ENCODE results near the gene PCGF2. TPM values are rescaled to one million over a fixed set of nuclear protein-coding genes. Genes with fewer than 3 reads are reported as not detected.
"Not testable (repeated sequence)": the region's sequence is repeated elsewhere in the genome, so short reads cannot be mapped to it uniquely, and the experiment has no call there.

The PCGF2 gene
- total RNA-seq: 1 to 10 TPM; 1.6 to 4.3 TPM

GRCh38 chr17:38748149-38748891, at the start of gene PCGF2:
TSS of gene PCGF2 (minus strand) at chr17:38748336. CDS start at chr17:38740402, 7,934 bp downstream.
- Mint-ChIP-seq H3K27me3 (peaks cover 26% of the 10 kb centered on the region), H3K36me3 (ENCODE audit: low read depth) (peaks cover 25% of the 10 kb centered on the region), H3K27ac (no peak within 1 kb of the TSS), H3K4me1 (peaks cover 18% of the 10 kb centered on the region), H3K9me3 (no peaks in the 10 kb centered on the region), H3K4me3 (peak within 1 kb of the TSS; percentile 86)
- ATAC-seq (replicated peaks): no peak

GRCh38 chr17:38797828-38798227, 49.7 kb upstream of the PCGF2 start:
- ATAC-seq (replicated peaks): no peak
- Mint-ChIP-seq H3K27ac (peak overlapping the region; percentile 93), H3K27me3 (no peaks in the 10 kb centered on the region), H3K9me3 (no peaks in the 10 kb centered on the region), H3K4me1 (peaks cover 38% of the 10 kb centered on the region), H3K36me3 (ENCODE audit: low read depth) (peaks cover 69% of the 10 kb centered on the region), H3K4me3 (peak overlapping the region; percentile 94)

- peaks cover 38% of the 10 kb centered on the region for H3K4me1 Mint-ChIP-seq
- no peaks in the 10 kb centered on the region for H3K9me3 Mint-ChIP-seq
- no peaks in the 10 kb centered on the region for H3K27me3 Mint-ChIP-seq
- peaks cover 69% of the 10 kb centered on the region for H3K36me3 Mint-ChIP-seq (ENCODE audit: low read depth)
- no peak for ATAC-seq (replicated peaks)
- H3K4me3 Mint-ChIP-seq: peak overlapping the region; percentile 94
- peak overlapping the region; percentile 39 for H3K27ac Mint-ChIP-seq
Measured at GRCh38 chr17:38797158-38797490, 49.0 kb upstream of the PCGF2 start.

DNA sequence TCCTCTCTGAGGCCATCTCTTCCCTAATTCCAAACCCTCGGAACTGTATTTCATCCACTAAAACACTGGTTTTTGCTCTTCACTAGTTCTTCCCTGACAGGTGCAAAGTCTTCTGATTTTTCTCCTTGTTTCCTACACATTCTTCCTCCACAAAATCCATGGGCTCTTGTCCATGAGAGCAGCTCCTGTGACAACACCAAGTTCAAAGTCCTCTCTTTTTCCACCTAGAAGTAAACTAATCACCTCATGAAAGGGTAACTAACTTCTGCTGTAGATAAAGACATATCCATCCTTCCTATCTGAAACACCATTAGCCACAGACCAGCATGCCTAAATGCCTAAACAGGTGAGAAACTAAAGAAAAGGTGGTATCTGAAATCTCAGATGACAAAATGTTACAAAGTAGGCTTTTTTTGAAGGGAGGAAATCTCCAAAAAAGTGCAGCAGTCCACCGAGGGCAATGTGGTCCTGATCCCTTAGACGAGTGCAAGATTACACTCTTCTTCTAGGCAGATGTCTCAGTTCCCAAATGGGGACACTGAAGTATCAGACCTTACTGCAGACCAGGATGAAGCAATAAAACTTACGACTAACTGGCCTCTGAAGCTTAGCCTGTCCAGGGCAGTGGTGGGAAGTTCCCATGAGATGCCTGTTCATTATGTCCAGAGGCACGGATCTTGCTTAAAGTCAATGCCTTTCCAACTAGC, 48.5 kb upstream of the PCGF2 start:
- H3K36me3 Mint-ChIP-seq (ENCODE audit: low read depth): peaks cover 65% of the 10 kb centered on the region
- H3K4me3 Mint-ChIP-seq: peak overlapping the region; percentile 94
- peak overlapping the region; percentile 39 for H3K27ac Mint-ChIP-seq

GRCh38 chr17:38794221-38794620, 46.1 kb upstream of the PCGF2 start:
- peak overlapping the region; percentile 43 for H3K27ac Mint-ChIP-seq
- H3K4me3 Mint-ChIP-seq: no peak overlapping the region
- peaks cover 52% of the 10 kb centered on the region for H3K36me3 Mint-ChIP-seq (ENCODE audit: low read depth)
- H3K4me1 Mint-ChIP-seq: peaks cover 31% of the 10 kb centered on the region
- no peaks in the 10 kb centered on the region for H3K9me3 Mint-ChIP-seq
- no peak for ATAC-seq (replicated peaks)
- no peaks in the 10 kb centered on the region for H3K27me3 Mint-ChIP-seq

More for the DNA sequence above, 48.5 kb upstream of the PCGF2 start:
- H3K4me1 Mint-ChIP-seq: peaks cover 38% of the 10 kb centered on the region
- H3K9me3 Mint-ChIP-seq: no peaks in the 10 kb centered on the region
- no peak for ATAC-seq (replicated peaks)
- H3K27me3 Mint-ChIP-seq: no peaks in the 10 kb centered on the region

DNA sequence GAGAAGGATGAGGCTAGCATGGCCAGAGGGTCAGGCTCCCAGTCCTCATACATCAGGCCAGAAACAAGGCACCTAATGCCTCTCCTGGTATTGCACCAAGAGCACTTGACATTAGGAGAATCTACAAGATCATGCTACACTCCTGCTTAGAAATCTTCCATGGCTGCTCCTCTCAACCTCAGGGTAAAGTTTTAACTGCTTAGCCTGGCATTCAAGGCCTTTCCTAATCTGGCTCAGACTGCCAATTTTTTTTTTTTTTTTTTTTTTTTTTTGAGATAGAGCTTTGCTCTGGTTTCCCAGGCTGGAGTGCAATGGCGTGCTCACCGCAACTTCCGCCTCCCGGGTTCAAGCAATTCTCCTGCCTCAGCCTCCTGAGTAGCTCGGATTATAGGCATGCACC, 43.0 kb upstream of the PCGF2 start:
- Mint-ChIP-seq H3K4me1 (peaks cover 9% of the 10 kb centered on the region), H3K27ac (no peak overlapping the region), H3K9me3 (no peaks in the 10 kb centered on the region), H3K4me3 (no peak overlapping the region), H3K36me3 (ENCODE audit: low read depth) (peaks cover 45% of the 10 kb centered on the region), H3K27me3 (no peaks in the 10 kb centered on the region)
- no peak for ATAC-seq (replicated peaks)

- peaks cover 46% of the 10 kb centered on the region for H3K36me3 Mint-ChIP-seq (ENCODE audit: low read depth)
- H3K9me3 Mint-ChIP-seq; H3K4me1 Mint-ChIP-seq; ATAC-seq (replicated peaks); H3K27me3 Mint-ChIP-seq; H3K4me3 Mint-ChIP-seq; H3K27ac Mint-ChIP-seq: not testable (repeated sequence)
Measured at GRCh38 chr17:38790148-38790707, 42.1 kb upstream of the PCGF2 start.

- no peaks in the 10 kb centered on the region for H3K27me3 Mint-ChIP-seq
- no peak overlapping the region for H3K4me3 Mint-ChIP-seq
- peaks cover 48% of the 10 kb centered on the region for H3K36me3 Mint-ChIP-seq (ENCODE audit: low read depth)
- peaks cover 4% of the 10 kb centered on the region for H3K4me1 Mint-ChIP-seq
- peak overlapping the region; percentile 28 for H3K27ac Mint-ChIP-seq
- H3K9me3 Mint-ChIP-seq: no peaks in the 10 kb centered on the region
- ATAC-seq (replicated peaks): no peak
Measured at GRCh38 chr17:38789185-38789584, 41.0 kb upstream of the PCGF2 start.

GRCh38 chr17:38787999-38788398, 39.9 kb upstream of the PCGF2 start:
- not testable (repeated sequence) for H3K4me1 Mint-ChIP-seq; H3K9me3 Mint-ChIP-seq; H3K27ac Mint-ChIP-seq; H3K4me3 Mint-ChIP-seq; H3K27me3 Mint-ChIP-seq; ATAC-seq (replicated peaks)
- peaks cover 52% of the 10 kb centered on the region for H3K36me3 Mint-ChIP-seq (ENCODE audit: low read depth)

GRCh38 chr17:38786372-38786771, 38.2 kb upstream of the PCGF2 start:
- Mint-ChIP-seq H3K27ac (no peak overlapping the region), H3K4me3 (no peak overlapping the region), H3K27me3 (no peaks in the 10 kb centered on the region), H3K36me3 (ENCODE audit: low read depth) (peaks cover 59% of the 10 kb centered on the region), H3K4me1 (no peaks in the 10 kb centered on the region), H3K9me3 (no peaks in the 10 kb centered on the region)
- no peak for ATAC-seq (replicated peaks)

GRCh38 chr17:38783227-38783626, 35.1 kb upstream of the PCGF2 start:
- Mint-ChIP-seq H3K27me3 (no peaks in the 10 kb centered on the region), H3K4me3 (no peak overlapping the region), H3K4me1 (no peaks in the 10 kb centered on the region), H3K36me3 (ENCODE audit: low read depth) (peaks cover 90% of the 10 kb centered on the region), H3K9me3 (no peaks in the 10 kb centered on the region), H3K27ac (no peak overlapping the region)
- ATAC-seq (replicated peaks): no peak

DNA sequence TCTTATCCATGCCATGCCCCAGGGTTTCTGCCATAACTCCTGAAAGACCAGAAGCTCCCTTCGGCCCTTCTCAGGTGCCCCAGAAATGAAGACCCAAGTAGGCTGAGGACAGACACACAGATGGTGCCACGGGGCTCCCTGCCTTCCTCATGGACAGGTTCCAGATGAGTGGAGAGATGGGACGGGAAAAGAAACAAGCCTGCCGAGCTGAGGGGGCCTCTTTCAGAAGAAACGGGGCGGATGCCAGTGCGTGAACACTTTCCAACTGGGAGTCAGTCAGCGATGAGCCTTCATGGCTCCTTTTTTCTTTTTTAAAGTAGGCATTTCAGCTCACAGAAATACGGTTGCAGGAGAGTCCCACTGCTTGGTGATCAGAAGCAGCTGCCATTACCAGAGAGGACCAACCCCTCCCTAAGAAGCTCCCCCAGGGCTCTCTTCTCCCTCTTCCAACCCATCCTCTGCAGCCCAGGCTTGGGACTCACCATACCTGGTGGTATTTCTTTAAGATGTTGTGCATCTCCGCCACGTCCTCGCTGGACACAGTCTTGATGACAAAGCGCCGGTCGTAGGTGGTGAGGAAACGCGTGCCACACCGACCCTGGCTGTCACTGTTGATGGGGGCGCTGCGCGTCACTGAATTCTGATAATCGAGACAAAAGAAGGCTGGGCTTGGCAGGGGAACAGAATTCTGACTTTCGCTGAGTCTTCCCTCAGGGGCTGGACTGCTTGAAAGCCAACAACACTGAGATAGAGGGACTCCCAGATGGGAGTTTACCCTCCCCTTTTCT, 32.0 kb upstream of the PCGF2 start:
- Mint-ChIP-seq H3K27ac (peak overlapping the region; percentile 46), H3K4me3 (no peak overlapping the region), H3K27me3 (no peaks in the 10 kb centered on the region), H3K9me3 (no peaks in the 10 kb centered on the region), H3K36me3 (ENCODE audit: low read depth) (peaks cover 96% of the 10 kb centered on the region), H3K4me1 (no peaks in the 10 kb centered on the region)
- ATAC-seq (replicated peaks): no peak

GRCh38 chr17:38777641-38778250, 29.6 kb upstream of the PCGF2 start:
- H3K27me3 Mint-ChIP-seq: no peaks in the 10 kb centered on the region

DNA sequence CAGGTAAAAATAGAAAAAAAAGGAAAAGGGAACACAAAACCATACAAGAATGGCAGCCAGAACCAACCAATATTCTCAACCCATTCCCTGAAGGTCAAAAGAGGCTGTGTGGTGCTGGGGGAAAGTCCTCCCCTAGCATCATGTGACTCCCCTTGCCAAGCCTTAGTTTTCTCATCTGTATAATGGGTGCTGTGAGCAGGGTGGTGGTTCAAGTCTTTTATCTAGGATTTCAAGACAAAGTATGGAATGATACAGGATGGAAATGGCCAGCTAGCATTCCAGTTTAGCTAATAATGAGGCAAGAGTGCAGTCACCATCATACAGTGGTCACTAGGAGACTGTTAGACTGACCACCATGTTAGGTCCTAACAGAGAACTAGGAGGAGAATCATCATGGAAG, 25.1 kb upstream of the PCGF2 start:
- no peak for ATAC-seq (replicated peaks)
- Mint-ChIP-seq H3K36me3 (ENCODE audit: low read depth) (peaks cover 94% of the 10 kb centered on the region), H3K27me3 (no peaks in the 10 kb centered on the region), H3K9me3 (no peaks in the 10 kb centered on the region), H3K27ac (peak overlapping the region; percentile 55), H3K4me1 (no peaks in the 10 kb centered on the region), H3K4me3 (no peak overlapping the region)

More at GRCh38 chr17:38777641-38778250, 29.6 kb upstream of the PCGF2 start:
- no peak overlapping the region for H3K4me3 Mint-ChIP-seq
- no peak overlapping the region for H3K27ac Mint-ChIP-seq
- no peaks in the 10 kb centered on the region for H3K4me1 Mint-ChIP-seq
- ATAC-seq (replicated peaks): no peak
- H3K9me3 Mint-ChIP-seq: no peaks in the 10 kb centered on the region
- peaks cover 94% of the 10 kb centered on the region for H3K36me3 Mint-ChIP-seq (ENCODE audit: low read depth)

Data from activated T-helper 17 cell treated with anti-CD3 and anti-CD28 coated beads, Interleukin-2, amount 50 U/mL, for 72 hours (primary cell).